GM10847 (cell line): ENCODE results near the gene IDUA.

Source experiments
- POLR2A ChIP-seq: IDR thresholded peaks from 2 replicates; pipeline ENCODE4 v1.6.1; 2011; ENCODE audit not compliant: insufficient read length; ENCODE audit errors: extremely low read depth

IDUA gene

GRCh38 chr4:1031956-1032795 lies 45.3 kb downstream of the IDUA start:
- TF ChIP-seq POLR2A, result no peak

- no peak for TF ChIP-seq POLR2A
Measured at GRCh38 chr4:1032861-1033260, 46.0 kb downstream of the IDUA start.

GRCh38 chr4:1033840-1034551 lies 47.2 kb downstream of the IDUA start:
- TF ChIP-seq POLR2A, result no peak

- no peak for TF ChIP-seq POLR2A
Measured at GRCh38 chr4:1035510-1035909, 48.7 kb downstream of the IDUA start.

GRCh38 chr4:1036095-1036494 lies 49.3 kb downstream of the IDUA start:
- no peak for TF ChIP-seq POLR2A

GRCh38 chr4:1036976-1037810 lies 50.3 kb downstream of the IDUA start:
- TF ChIP-seq POLR2A, result no peak

- TF ChIP-seq POLR2A, result no peak
Measured at GRCh38 chr4:1038948-1039492, 52.2 kb downstream of the IDUA start.

- TF ChIP-seq POLR2A, result no peak
Measured at GRCh38 chr4:1039493-1040343, 52.9 kb downstream of the IDUA start.

- TF ChIP-seq POLR2A, result no peak
Measured at GRCh38 chr4:1040344-1041146, 53.7 kb downstream of the IDUA start.

- no peak for TF ChIP-seq POLR2A
Measured at GRCh38 chr4:1041147-1041935, 54.5 kb downstream of the IDUA start.

GRCh38 chr4:1041936-1042330 lies 55.1 kb downstream of the IDUA start:
- no peak for TF ChIP-seq POLR2A

- TF ChIP-seq POLR2A, result no peak
Measured at GRCh38 chr4:1042352-1043055, 55.7 kb downstream of the IDUA start.
